B cell (primary cell): Measurements from ENCODE around the gene PSMG3.

ENCODE experiments used
- EZH2 ChIP-seq: IDR thresholded peaks from 2 replicates; pipeline ENCODE4 v1.6.1; 2012; ENCODE audit warnings: borderline replicate concordance, low read depth, mild to moderate bottlenecking, moderate library complexity, low read length; ENCODE audit not compliant: insufficient read depth, poor library complexity, severe bottlenecking
- TF ChIP-seq, protein P1 (sequence below): fragments of 200-600 bp; IDR thresholded peaks from one replicate; pipeline ENCODE4 v1.8.0; 2022; ENCODE audit warnings: antibody characterized with exemption, mild to moderate bottlenecking

DNA sequence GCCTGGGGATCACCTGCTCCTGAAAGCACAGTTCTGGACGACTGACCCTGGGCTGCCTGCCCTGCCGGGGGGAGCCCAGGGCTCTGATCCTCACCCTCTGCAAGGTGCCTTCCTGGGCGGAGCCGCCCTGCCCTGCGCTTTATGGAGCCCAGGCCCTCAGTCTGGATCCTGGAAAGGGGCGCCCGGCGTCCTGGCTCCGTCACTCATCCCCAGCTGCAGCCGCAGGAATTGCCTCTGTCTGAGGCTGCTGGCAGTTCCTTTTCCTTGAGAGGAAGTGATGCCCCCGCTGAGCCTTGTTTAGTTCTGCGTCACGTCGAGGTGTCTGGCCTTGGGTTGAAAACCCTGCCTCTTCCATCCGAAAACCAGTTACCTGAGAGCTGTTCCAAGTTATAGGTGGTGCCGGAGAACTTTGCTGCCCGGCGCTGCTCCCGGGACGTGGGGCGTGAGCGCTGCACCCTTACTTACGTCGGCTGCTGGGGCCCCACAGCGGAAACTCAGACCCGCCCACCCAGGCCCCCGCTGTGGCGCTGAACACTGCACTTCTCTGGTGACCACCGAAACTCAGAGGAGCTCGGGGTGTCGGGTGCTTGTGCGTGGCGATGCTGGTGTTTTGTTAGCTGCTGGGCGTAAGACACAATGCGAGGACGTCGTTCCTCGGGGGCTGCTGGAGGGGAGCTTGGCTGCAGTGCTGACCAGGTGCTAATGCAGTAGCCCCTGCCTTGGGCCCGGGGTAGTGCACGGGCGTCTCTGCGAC, 34.0 kb downstream of the PSMG3 start:
- TF ChIP-seq EZH2, result no peak
- TF ChIP-seq, protein P1, sequence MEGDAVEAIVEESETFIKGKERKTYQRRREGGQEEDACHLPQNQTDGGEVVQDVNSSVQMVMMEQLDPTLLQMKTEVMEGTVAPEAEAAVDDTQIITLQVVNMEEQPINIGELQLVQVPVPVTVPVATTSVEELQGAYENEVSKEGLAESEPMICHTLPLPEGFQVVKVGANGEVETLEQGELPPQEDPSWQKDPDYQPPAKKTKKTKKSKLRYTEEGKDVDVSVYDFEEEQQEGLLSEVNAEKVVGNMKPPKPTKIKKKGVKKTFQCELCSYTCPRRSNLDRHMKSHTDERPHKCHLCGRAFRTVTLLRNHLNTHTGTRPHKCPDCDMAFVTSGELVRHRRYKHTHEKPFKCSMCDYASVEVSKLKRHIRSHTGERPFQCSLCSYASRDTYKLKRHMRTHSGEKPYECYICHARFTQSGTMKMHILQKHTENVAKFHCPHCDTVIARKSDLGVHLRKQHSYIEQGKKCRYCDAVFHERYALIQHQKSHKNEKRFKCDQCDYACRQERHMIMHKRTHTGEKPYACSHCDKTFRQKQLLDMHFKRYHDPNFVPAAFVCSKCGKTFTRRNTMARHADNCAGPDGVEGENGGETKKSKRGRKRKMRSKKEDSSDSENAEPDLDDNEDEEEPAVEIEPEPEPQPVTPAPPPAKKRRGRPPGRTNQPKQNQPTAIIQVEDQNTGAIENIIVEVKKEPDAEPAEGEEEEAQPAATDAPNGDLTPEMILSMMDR, result no peak
